NCI-H2029 treated with DMSO at 0.1 percent for 48 hours (cell line): ENCODE measurements around the gene LYSMD2.

ENCODE experiments used
- DNase-seq: peaks from one replicate; lab custom pipeline; 2025; lab: John Stamatoyannopoulos, UW

LYSMD2 gene

DNA sequence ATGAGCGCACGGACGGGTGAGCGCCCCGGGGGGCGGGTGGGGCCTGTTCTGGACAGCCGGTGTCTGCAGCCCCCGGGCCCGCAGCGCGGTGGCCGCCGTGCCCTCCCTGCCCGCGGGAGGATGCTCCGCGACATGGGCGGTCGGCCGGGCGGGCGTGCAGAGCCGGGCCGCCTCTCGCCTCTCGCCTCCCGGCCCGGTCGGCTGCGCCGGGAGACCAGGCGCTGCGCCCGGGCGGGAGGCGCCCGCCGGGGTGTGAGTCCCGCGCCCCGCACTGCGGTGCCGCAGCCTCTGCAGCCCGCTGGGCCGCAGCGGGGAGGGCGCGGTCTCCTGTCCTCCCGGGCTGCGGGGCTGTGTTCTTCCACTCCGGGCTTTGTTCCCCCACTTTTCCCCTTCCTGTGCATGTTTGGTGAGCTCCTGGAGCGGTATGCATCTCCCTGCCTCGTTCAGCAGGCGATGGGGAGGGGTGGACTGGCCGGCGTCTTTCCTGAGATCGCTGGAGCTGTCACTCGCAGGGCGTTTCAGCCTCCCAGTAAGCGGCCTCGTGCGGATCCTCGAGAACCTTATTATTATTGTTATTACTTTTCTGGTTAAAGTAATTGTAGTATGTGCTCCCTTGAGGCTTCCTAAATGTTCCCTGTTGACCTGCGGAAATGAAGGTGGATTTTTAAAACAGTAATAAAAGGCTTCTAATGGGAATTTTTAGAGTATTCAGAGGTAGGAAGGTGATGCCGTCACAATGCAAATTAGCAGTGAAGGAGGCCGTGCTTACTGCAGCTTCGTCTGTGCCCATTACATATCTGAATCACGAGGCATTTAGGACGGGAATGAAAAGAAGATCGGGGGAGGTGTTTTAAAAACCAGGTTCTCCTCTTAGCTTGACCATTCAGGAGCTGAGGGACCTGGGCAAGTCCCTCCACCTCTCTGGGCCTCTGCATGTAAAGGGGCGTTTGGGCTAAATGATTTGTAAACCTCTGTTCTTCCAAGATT lies 14.5 kb upstream of the LYSMD2 start:
- no peak for DNase-seq

DNA sequence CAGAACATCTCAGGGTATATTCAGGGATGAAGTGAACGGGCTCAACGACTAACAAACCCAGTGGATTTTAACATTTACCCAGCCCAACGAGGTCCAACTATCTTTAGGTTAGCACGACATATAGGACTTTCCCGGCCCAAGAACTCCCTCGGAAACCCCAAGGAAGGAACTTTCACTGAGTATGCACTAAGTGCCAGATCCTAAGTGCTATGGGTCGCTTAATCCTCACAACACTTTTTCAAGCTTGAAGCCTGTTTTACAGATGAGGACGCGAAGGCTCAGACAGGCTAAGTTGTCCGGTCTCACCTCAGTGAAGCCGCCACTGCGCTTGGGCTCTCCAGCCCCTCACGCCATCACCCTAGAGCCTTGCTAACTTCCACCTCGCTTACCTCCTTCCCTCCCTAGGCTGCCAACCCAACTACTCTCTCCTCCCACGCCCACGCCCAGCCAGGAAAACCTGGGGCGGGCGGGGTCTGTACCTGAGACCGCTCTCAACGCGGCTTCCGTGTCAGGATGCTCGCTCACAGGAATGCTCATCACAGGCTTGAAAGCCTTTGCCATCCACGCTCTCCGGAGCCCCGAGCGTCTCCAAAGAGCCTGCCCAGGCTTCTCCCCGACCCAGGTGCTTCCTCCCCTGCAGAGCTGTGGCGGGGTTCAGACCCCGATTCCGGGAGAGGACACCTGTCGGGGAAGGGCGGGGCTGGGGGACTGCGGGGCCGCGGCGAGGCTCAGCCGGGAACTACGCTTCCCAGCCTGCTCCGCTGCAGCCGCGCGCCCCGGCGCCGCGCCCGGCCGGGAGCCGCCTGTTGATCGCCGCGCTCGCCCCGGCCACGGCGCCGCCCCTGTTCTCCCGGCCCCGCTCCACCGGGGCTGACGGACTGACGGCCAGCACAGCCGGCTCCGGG lies 13.6 kb upstream of the LYSMD2 start, which contains the start of gene TMOD2:
TMOD2 (plus strand) TSS at position 806 of the 905 bp plus-strand sequence. CDS start 14,845 bp downstream, outside the sequence.
- DNase-seq, result no peak

DNA sequence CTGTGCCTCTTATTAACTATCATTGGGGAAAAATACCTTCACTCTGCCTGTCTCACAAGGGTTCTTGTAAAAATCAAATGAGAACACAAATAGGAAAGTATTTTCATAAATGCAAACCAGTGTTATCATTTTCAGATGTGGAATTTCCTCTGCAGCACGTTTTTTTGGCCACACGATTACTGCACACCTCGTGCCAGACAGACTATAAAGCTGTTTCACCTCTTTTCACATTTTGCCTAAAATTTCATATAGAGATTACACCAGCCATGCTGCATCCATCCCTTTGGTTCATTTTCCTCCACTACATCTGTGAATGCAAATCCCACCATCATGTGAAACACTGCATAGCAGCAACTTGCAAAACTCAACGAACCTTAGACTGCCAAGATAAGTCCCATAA lies 12.7 kb upstream of the LYSMD2 start:
- DNase-seq, result no peak

DNA sequence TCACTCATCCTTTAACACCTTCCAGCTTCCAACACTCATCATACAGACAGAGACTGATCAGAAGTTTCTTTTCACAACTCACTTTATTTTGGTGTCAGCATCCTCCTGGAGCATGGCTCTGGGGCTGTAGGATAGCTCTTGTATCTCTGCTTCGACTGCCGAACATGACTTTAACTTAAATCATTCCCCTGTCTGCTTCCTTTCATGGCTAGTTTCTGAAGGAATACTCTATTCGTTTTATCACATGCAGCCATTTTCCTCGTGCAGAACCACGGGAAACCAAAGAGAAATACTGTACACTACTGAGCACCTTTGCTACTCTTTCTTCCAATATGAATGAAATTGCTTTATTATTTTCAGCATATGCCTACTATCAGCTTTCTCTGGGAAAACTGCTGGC lies 11.9 kb upstream of the LYSMD2 start:
- DNase-seq, result no peak

DNA sequence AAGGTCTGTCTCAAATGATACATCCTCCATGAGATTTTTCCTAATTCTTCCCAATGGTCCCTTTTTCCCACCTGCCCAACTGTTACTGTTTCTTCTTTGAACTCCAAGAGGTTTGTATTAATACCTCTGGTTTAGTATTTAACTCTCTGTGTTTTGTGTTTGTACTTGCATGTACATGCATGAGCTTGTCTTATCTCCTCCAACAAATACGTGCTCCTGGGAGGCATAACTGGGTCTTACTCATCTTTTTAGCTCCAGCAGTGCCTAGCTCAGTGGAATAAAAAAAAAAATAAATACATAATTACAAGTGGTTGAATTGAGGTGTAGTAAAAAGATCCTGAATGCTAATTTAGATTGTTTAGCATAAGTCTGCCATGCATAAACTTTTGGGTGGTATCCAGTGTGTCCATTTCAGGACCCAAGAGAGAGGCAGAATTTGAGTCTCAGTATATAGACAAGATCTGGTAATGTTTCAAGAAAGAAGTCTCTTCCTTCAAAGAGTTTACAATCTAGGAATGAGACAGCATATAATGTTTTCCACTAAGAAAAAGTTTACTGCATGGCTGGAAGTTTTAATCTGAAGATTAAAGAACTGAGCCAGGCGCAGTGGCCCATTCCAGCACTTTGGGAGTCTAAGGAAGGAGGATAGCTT lies 1.7 kb upstream of the LYSMD2 start:
- no peak for DNase-seq

DNA sequence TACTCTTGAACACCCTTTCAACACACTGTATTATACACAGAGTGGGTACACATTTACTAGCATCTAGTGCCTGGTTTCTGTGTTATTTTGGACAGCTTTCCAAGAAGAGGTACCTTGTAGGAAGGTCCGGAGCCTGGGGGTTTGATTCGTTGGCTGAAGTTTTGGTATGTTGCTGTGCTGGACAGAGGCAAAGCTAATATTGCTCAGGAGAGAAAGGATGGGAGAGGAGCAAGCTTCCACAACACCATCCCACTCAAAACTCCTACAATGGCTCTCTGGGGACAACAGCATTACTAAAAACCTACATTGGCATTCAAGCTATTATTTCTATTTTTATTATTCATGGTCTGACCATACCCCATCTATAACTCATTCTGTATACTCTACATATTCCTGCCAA lies 1.1 kb upstream of the LYSMD2 start:
- no peak for DNase-seq

DNA sequence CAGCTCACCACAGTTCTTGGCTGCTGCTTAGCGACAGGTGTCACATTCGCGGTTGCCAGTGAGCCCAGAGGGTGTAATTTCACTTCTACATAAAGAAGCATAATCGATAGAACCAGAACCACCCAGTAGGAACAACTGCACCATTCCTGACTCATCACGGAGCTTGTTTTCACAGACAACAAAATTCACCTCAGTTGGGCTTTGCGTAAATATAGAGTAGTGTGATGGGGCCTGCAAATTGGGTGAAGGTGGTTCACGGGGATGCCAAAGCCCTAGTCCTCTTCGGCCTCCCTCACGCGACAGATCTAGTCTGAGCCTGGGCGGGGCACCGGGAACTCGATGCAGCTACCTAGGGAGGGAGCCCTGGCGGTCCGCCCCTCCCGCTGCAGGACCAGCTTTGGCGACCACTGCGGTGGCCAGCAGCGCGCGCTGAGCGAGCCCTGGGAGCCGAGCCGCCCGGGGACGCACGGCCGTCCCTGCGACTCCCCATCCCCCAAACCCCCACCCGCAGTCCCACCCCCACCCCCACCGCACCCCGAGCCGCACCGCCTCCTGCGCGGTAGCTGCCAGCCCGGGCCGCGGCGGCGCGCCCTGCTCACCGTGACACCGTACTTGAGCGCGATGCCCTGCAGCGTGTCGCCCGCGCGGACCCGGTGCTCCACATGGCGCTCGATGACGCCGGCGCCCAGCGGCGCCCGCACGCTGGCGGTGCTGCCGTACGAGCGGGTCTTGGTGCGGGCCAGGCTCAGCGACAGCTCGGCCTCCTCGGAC lies 519 bp downstream of the LYSMD2 start:
- DNase-seq, result no peak

DNA sequence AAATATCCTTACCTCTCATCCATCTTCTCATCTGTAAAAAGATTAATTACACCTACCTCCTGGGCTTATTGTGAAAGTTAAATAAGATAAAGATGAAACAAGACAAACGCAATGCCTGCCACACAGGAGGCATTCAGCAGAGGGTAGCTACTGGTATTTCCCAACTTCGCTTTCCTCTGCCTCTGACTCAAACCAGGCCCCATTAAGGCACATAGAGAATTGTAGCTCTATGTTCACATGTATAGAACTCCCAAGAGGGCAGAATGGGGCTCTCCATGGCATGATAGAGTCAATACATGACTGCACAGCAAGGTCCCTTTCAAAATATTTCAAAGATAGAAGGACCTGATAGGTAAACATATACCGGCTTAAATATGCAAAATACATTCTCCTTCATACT lies 1.4 kb downstream of the LYSMD2 start:
- DNase-seq, result no peak

DNA sequence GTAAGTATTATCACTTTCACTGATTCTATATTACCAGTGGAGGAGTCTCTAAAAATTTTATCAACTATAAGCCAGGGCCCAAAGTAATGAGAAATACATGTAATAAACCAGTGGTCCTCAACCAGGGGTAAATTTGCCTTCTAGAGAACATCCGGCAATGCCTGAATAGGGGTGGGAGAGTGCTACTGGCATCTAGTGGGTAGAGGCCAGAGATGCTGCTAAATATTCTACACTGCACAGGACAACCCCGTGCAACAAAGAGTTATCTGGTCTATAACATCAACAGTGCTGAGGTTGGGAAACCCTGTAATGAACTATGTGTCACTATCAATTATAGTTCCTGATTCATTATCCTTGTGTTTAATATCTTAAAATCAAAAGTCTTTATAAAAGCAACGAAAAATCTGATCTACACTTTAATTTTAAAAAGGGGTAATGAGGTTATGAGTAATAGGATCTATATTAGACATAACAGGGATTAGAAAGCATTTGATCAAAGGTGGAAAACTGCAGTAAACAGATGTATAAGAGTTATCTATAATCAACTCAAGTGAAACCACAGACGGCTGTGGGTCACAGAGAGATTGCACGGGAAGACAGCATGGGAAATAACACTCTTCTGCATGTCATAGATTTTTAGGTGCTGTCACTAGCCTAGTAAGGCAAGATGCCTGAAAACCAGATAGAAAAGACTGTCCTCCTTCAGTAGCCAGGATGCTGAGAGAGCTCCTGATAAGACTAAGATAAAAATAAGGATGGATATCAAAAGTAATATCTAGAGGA lies 2.0 kb downstream of the LYSMD2 start:
- DNase-seq, result no peak

DNA sequence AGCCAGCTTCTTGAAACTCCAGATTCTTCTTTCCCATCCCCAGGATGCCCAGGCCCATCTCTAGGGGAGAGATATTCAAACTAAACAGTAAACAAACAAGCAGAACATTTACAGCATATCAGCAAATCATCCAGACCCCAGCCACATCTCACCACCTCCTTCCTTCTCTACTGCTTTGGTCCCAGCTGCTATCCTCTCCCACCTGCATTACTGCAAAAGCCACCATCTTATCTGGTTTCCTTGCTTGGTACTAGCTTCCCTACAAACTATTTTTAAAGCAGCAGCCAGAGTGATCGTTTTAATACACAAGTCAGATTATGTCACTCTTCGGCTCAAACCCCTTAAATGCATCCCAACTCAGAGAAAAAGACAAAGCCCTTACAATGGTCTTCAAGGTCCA lies 4.8 kb downstream of the LYSMD2 start:
- no peak for DNase-seq

DNA sequence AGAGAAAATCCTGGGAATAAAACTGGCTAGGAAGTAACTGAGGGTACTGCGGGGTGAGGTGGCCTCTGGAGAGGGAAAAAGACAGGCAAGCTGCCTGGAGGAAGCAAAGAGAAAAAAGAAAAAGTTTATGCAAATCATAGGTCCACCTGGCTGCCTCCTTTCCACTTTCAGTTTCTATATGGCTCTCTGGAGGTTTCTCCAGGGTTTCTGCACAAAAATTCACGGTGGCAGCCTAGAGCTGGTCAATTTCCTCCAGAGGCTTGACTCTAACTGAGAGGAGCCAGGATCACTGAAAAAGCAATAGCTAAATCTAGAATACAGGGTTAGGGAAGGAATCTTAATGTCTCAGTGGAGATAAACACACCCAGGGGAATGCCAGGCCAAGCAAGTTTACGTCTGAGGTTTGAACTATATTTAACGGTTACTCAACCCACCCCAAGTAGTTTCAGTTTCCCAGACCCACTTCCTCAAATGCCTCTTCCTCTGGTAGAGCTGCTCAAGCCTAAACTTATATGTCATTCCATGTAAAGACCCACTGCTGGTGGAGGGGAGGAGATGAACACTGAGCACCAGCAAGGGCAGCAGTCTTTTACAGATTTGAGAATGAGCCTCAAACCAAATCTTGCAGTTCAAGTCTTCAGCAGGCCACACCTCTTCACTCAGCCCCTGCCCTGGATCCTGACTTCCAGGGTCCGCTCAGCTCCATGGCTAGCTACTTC lies 5.7 kb downstream of the LYSMD2 start:
- no peak for DNase-seq

DNA sequence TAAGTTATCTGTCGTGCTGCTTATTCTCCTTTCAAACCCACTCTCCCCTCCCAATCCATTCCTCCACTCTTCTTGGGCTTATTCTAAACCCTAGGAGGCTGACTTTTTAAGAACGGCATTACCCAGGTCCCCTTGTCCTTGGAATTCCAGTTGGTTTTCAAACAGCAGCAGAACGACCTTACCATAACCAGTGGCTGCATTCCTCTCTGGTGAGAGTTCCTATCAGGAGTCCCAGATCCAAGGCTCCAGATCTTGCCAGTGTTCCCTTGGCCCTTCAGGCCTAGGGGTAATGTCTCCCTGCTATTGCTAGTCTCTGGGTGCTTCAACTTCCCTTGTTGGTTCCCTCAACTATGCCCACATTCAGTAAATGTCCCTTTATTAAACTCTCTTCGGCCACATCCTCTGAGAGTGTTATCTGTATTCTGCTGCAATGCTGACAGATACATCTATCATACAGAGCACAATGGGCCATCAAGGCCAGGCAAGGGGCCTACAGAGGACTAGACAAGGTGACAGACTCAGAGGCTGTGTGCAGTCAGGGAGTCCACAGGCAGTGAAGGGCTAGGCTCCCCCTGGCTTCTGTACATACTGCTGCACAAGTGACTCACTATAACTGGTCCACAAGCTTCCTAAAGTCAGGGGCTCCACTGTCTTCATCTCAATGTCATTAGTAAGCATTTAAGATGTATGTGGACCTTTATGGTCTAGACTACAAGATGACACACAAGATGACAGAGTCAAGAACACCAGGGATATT lies 10.1 kb downstream of the LYSMD2 start:
- DNase-seq, result no peak

DNA sequence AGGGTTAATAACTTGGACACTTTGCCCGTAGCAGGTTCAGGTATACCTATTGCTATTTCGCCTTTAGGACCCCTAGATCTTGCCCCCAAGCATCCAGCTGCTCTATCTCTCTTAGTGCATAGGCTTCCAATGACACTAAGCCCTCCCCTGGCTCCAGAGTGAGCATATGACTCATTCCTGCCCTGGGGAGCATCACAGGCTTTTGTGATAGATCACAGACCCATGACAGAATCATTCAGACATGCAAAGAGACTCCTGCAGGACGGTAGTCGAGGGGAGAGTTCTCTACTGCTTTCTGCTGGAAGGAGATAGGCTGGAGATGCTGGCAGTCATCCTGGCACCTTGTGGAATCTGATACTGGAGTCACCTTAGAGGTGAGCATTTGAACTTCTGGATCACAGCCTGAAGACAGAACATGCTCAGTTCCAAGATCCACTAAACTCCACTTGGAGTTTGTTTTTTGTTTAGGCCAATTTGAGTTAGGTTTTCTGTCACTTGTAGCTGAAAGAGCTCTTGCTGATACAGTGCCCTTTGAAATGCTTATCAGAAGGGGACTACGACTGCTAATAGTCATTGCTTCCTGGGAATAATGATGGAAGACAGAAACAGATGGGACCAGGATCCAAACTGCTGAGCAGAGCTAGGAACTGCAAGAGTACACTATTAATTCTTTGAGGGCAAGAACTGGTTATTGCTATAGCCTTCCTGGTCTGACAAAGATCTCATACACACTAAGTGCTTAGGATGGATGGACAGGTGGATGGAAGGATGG lies 11.0 kb downstream of the LYSMD2 start:
- DNase-seq, result no peak

DNA sequence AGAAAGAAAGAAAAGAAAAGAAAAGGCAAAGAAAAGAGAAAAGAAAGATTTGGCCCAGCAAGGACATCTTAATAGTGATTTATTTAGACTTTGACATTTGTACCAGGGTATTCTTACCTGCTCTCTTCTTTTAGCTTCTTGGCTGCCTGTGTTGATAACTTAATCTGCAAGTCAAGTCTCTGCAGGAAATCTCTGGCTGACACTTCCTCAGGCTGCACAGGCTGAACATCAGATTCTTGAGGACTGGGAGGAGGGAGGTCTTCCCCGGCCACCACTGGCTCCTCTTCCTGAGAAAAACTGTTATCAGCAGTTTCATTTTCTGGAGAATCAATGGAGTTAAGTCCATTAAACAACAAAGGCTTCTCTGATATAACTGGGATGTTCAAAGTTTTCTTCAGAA lies 12.8 kb downstream of the LYSMD2 start:
- DNase-seq, result no peak

DNA sequence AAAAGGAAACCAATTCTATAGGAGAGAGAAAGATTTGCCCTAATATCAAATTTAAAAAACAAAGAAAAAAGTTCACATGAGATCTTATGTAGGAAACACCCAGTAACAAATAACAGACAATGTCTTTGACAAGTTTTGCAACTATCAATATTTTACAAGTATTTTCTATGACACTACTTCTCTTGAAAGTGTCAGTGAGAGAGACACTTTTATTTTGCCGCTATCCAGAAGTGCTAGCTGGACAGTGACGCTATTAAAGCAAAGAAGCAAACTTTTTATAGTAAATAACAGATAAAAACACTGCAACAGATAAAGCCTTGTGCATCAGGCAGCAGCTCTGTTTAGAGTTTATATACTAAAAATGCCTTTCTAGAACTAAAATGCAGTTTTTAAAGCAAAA lies 13.3 kb downstream of the LYSMD2 start:
- no peak for DNase-seq

DNA sequence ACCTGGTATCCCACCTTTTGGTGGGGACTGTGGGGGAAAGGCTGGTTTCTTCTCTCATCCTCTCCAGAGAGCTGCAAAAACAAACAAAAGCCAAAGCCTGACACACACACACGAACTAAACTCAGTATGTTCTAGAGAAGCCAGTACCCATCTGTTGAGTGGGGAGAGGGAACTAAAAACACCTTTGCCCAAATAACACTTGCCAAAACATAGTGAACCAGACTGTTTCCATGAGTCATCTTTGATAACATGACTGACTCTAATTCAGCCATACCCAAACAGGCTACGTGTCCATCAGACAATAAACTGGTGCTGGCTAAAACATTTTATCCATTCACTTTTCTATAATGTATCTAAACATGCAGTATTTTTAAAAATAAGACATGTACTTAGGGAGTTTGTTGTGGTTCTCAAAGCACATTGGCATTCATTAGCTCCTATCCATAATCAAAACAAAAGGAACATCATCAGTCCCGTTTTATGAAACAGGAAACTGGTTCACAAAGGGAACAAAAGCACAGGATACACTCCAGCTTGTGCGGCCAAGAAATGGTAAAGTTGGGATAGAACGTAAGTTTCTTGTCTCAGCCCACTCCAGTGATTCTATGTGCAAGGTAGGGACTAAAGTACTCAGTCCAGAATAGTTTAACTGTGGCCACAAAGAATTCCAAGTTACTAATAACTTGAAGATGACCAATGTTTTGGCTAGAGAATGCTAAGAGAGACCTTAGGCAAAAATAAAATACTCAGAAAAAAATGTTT lies 16.1 kb downstream of the LYSMD2 start:
- DNase-seq, result no peak

DNA sequence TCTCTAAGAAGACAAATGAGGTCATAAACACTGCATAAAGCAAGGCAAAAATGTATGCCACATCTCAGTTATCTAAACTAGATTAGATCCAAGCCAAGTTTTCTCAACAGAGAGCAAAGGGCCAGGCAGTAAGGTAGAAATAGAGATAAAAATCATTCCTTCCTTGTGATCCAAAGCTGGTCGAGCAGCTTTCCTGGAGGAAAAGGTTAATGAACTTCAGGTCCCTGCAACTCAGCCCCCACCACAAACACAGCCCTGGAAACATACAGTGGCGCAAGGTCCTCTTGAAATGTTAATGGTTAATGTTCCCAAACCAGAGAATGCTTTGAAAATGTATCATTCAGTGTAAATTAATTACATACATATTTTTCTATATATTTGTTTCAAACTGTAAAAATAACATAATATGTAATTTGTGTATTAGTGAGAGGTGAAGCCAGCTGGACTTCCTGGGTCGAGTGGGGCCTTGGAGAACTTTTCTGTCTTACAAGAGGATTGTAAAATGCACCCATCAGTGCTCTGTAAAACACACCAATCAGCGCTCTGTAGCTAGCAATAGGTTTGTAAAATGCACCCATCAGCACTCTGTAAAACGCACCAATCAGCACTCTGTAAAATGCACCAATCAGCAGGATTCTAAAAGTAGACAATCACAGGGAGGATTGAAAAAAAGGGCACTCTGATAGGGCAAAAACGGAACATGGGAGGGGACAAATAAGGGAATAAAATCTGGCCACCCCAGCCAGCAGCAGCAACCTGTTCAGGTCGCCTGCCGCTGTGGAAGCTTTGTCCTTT lies 17.1 kb downstream of the LYSMD2 start:
- DNase-seq, result no peak
